ENCODE measurements around the gene ADAMTS8. TPM values are rescaled to one million over a fixed set of nuclear protein-coding genes. Genes with fewer than 3 reads are reported as not detected.

ADAMTS8 gene, protein sequence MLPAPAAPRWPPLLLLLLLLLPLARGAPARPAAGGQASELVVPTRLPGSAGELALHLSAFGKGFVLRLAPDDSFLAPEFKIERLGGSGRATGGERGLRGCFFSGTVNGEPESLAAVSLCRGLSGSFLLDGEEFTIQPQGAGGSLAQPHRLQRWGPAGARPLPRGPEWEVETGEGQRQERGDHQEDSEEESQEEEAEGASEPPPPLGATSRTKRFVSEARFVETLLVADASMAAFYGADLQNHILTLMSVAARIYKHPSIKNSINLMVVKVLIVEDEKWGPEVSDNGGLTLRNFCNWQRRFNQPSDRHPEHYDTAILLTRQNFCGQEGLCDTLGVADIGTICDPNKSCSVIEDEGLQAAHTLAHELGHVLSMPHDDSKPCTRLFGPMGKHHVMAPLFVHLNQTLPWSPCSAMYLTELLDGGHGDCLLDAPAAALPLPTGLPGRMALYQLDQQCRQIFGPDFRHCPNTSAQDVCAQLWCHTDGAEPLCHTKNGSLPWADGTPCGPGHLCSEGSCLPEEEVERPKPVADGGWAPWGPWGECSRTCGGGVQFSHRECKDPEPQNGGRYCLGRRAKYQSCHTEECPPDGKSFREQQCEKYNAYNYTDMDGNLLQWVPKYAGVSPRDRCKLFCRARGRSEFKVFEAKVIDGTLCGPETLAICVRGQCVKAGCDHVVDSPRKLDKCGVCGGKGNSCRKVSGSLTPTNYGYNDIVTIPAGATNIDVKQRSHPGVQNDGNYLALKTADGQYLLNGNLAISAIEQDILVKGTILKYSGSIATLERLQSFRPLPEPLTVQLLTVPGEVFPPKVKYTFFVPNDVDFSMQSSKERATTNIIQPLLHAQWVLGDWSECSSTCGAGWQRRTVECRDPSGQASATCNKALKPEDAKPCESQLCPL
- polyA plus RNA-seq (2012; rRNA removed): not detected in 2 replicates
- polyA plus RNA-seq (2012; cell fraction: cytosol; rRNA removed): 0.01 and 0.03 TPM in 2 replicates
- not detected in 2 replicates for polyA plus RNA-seq (2012; cell fraction: nucleus; rRNA removed)

DNA sequence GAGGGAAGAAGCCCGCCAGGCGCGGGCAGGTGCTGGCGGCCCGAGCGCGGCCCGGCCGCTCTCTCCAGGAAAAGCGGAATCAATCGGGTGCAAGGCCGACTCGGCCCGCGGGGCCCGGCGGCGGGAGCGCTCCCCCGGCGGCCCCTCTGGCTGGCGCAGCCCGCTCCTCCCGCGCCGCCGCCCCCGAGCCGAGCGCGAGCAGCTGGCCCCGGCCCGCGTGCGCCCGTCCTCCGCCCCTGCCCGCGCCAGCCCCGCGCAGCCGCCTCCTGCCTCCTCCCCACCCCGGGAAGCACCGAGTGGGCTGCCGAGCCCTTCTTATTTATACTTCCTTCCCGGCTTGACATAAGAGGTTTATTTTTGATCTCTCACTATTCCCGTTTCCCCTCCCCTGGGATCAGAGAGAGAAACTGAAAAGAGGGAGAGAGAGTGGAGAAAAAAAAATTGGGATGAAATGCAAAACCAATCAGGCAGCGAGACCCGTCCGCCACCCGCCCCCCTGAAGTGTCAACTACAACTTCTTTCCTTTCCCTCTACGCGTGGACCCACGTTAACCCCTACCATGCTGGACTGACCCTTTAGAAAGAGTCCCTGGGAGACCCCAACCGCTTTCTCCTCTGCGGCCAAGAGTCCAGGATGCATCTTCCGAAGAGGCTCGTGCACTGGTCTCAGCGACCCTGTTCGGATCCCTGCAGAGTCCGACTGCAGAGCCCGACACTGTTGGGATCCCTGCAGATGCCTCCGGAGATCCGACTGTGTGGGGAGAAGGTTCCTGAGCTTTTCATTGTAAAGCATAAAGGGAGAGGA is at the start of gene ADAMTS8:
TSS of gene ADAMTS8 (minus strand) at position 294 of the 804 bp plus-strand sequence. CDS start 323 bp downstream, outside the sequence.
- H3K9me3 ChIP-seq: no peaks in the 10 kb centered on the region
- peaks cover 66% of the 10 kb centered on the region for H3K27me3 ChIP-seq (ENCODE audit: insufficient read depth)
- WGBS (ENCODE audit: low lambda C conversion rate): 15% methylated on average over 22 of the region's 64 CpGs
- H3K9me2 ChIP-seq: no peaks in the 10 kb centered on the region
- H3K27ac ChIP-seq (ENCODE audit: low read depth in 2 of 2, low read length in 1 of 2): no peak within 1 kb of the TSS
- no peaks in the 10 kb centered on the region for H3K36me3 ChIP-seq (replicated peaks in 1 of 2; ENCODE audit: control insufficient read depth in 1 of 2, insufficient read depth in 2 of 2, low read length in 1 of 2)
- H3K4me3 ChIP-seq (ENCODE audit: low read depth in 2 of 2, low read length in 1 of 2): peak within 1 kb of the TSS; percentile 28 to 32; a peak in 1 of 4 replicates
- H4K20me1 ChIP-seq (ENCODE audit: insufficient read depth): no peaks in the 10 kb centered on the region
- DNase-seq: peak; percentile 70
- H3K4me1 ChIP-seq (ENCODE audit: control insufficient read depth in 1 of 2, insufficient read depth in 2 of 2, low read depth in 1 of 2, low read length in 1 of 2): no peaks in the 10 kb centered on the region; a peak in 1 of 4 replicates
- no peaks in the 10 kb centered on the region for H3K79me2 ChIP-seq (ENCODE audit: insufficient read depth)
- TF ChIP-seq JUND (IDR thresholded peaks at IDR 0.05) (no peak), RAD21 (IDR thresholded peaks at IDR 0.05; ENCODE audit: low read length) (no peak), RXRA (IDR thresholded peaks at IDR 0.05; ENCODE audit: borderline replicate concordance, low read depth) (no peak), GATA2 (CRISPR knock-in tag; IDR thresholded peaks at IDR 0.05) (no peak), YY1 (IDR thresholded peaks at IDR 0.05; ENCODE audit: low read depth) (no peak), FOXM1 (IDR thresholded peaks at IDR 0.05; ENCODE audit: low read depth) (no peak), CHD2 (IDR thresholded peaks at IDR 0.05; ENCODE audit: low read length, partially characterized antibody) (no peak), FOXJ3 (CRISPR knock-in tag; IDR thresholded peaks at IDR 0.05) (no peak), MEF2A (IDR thresholded peaks at IDR 0.05; ENCODE audit: borderline replicate concordance, low read depth) (no peak), TAF1 (IDR thresholded peaks at IDR 0.05; ENCODE audit: borderline replicate concordance, low read depth, low read length) (no peak)
- TF ChIP-seq, protein P1, sequence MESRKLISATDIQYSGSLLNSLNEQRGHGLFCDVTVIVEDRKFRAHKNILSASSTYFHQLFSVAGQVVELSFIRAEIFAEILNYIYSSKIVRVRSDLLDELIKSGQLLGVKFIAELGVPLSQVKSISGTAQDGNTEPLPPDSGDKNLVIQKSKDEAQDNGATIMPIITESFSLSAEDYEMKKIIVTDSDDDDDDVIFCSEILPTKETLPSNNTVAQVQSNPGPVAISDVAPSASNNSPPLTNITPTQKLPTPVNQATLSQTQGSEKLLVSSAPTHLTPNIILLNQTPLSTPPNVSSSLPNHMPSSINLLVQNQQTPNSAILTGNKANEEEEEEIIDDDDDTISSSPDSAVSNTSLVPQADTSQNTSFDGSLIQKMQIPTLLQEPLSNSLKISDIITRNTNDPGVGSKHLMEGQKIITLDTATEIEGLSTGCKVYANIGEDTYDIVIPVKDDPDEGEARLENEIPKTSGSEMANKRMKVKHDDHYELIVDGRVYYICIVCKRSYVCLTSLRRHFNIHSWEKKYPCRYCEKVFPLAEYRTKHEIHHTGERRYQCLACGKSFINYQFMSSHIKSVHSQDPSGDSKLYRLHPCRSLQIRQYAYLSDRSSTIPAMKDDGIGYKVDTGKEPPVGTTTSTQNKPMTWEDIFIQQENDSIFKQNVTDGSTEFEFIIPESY (IDR thresholded peaks at IDR 0.05; ENCODE audit: borderline replicate concordance, low read depth): no peak
- no peak within 1 kb of the TSS for H3K9ac ChIP-seq
- H3F3A ChIP-seq (replicated peaks; ENCODE audit: insufficient read depth): peaks cover 3% of the 10 kb centered on the region
- 0 out of 2 replicates have a peak within 1 kb of the TSS, but pooled peaks have one; percentile 29 for H2AFZ ChIP-seq (ENCODE audit: low read depth)
- CTCF ChIA-PET: interaction anchor here (1.5 to 25.8 kb wide), 4 partner anchors 10 to 466 kb away, joined by 3 to 747 read pairs (median 8); no protein-coding TSS in a partner anchor
- peak within 1 kb of the TSS; percentile 81 for H3K4me2 ChIP-seq
- POLR2A ChIA-PET: no interaction called here
